Measurements from ENCODE around the gene UGGT2. TPM values are rescaled to one million over a fixed set of nuclear protein-coding genes. Genes with fewer than 3 reads are reported as not detected.

Gene UGGT2
- total RNA-seq, 1 donor from 2014 or later: 38.5 TPM

DNA sequence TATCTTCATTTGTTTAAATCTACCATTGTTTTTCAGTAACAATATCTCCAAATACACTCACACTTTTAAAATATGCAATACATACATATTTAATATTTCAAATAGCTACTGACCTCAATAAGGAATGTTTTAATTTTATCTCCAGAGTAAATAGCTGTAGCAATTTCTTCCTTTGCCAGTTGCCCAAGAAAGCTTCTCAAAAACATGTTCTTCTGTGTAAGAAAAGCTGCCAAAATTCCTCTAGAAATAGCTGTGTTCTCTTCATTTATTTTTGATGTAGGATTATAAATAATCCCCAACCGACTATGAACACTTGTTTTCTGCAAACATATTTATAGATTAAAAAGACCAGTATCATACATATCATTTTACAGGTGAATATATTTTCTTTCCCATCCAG lies 150.5 kb downstream of the UGGT2 start:
- Mint-ChIP-seq H3K9me3 (peaks cover under 1% of the 10 kb centered on the region), H3K4me3 (no peak overlapping the region), H3K36me3 (peaks cover 21% of the 10 kb centered on the region), H3K4me1 (ENCODE audit: unreplicated experiment) (no peaks in the 10 kb centered on the region), H3K27ac (no peak overlapping the region), H3K27me3 (no peaks in the 10 kb centered on the region)
- DNase-seq (ENCODE audit: extremely low spot score, unreplicated experiment): no peak
- TF ChIP-seq CTCF (conservative IDR thresholded peaks at IDR 0.05): no peak

DNA sequence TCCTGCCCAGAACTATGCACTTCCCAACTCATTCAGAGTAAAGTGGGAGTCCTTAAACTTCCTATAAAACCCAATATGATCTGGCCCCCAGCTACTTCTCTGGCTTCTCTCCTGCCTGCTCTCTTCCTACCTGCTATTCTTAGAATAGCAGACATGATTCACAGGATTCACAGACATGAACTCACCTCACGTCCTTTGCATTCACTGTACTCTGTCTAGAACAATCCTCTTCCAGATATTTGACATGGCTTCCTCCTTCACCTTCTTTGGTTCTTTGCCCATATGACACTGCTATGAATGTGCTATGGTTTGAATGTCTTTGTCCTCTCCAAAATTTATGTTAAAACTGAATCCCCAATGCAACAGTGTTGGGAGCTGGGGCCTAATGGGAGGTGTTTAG lies 154.9 kb downstream of the UGGT2 start:
- H3K9me3 Mint-ChIP-seq: no peaks in the 10 kb centered on the region
- H3K27me3 Mint-ChIP-seq: no peaks in the 10 kb centered on the region
- DNase-seq (ENCODE audit: extremely low spot score, unreplicated experiment): no peak
- no peak for TF ChIP-seq CTCF (conservative IDR thresholded peaks at IDR 0.05)
- H3K36me3 Mint-ChIP-seq: peaks cover 12% of the 10 kb centered on the region
- no peaks in the 10 kb centered on the region for H3K4me1 Mint-ChIP-seq (ENCODE audit: unreplicated experiment)
- no peak overlapping the region for H3K27ac Mint-ChIP-seq
- no peak overlapping the region for H3K4me3 Mint-ChIP-seq

- H3K27ac Mint-ChIP-seq: peak overlapping the region; percentile 50
- peaks cover 8% of the 10 kb centered on the region for H3K36me3 Mint-ChIP-seq
- no peaks in the 10 kb centered on the region for H3K9me3 Mint-ChIP-seq
- H3K4me3 Mint-ChIP-seq: no peak overlapping the region
- DNase-seq (ENCODE audit: extremely low spot score, unreplicated experiment): no peak
- H3K27me3 Mint-ChIP-seq: no peaks in the 10 kb centered on the region
- no peaks in the 10 kb centered on the region for H3K4me1 Mint-ChIP-seq (ENCODE audit: unreplicated experiment)
- TF ChIP-seq CTCF (conservative IDR thresholded peaks at IDR 0.05): no peak
Observed at GRCh38 chr13:95896301-95896700, 156.9 kb downstream of the UGGT2 start.

GRCh38 chr13:95893861-95894260 lies 159.3 kb downstream of the UGGT2 start:
- Mint-ChIP-seq H3K27me3 (no peaks in the 10 kb centered on the region), H3K4me3 (no peak overlapping the region), H3K36me3 (peaks cover 12% of the 10 kb centered on the region), H3K27ac (no peak overlapping the region), H3K9me3 (no peaks in the 10 kb centered on the region), H3K4me1 (ENCODE audit: unreplicated experiment) (no peaks in the 10 kb centered on the region)
- no peak for TF ChIP-seq CTCF (conservative IDR thresholded peaks at IDR 0.05)
- no peak for DNase-seq (ENCODE audit: extremely low spot score, unreplicated experiment)

- DNase-seq (ENCODE audit: extremely low spot score, unreplicated experiment): no peak
- no peak overlapping the region for H3K4me3 Mint-ChIP-seq
- peaks cover 16% of the 10 kb centered on the region for H3K36me3 Mint-ChIP-seq
- H3K27ac Mint-ChIP-seq: no peak overlapping the region
- no peak for TF ChIP-seq CTCF (conservative IDR thresholded peaks at IDR 0.05)
- H3K4me1 Mint-ChIP-seq (ENCODE audit: unreplicated experiment): no peaks in the 10 kb centered on the region
- no peaks in the 10 kb centered on the region for H3K9me3 Mint-ChIP-seq
- no peaks in the 10 kb centered on the region for H3K27me3 Mint-ChIP-seq
Observed at GRCh38 chr13:95882121-95882520, 171.1 kb downstream of the UGGT2 start.

GRCh38 chr13:95880331-95880730 lies 172.9 kb downstream of the UGGT2 start:
- Mint-ChIP-seq H3K4me3 (no peak overlapping the region), H3K9me3 (no peaks in the 10 kb centered on the region), H3K27ac (no peak overlapping the region), H3K27me3 (no peaks in the 10 kb centered on the region), H3K36me3 (peaks cover 18% of the 10 kb centered on the region), H3K4me1 (ENCODE audit: unreplicated experiment) (no peaks in the 10 kb centered on the region)
- no peak for DNase-seq (ENCODE audit: extremely low spot score, unreplicated experiment)
- TF ChIP-seq CTCF (conservative IDR thresholded peaks at IDR 0.05): no peak
